Right renal cortex interstitium (tissue), 3 donors: ENCODE results near the gene VAV2. TPM values are rescaled to one million over a fixed set of nuclear protein-coding genes. Genes with fewer than 3 reads are reported as not detected.

Source experiments
- DNase-seq, 3 donors: peaks; one replicate each; pipeline ENCODE4 v3.0.0-alpha.2; 2013; ENCODE audit warnings: low read depth in 3 of 3, low spot score in 2 of 3
- polyA plus RNA-seq, 3 donors: library from polyadenylated mRNA; unstranded; fragments of 120-200 nt; gene quantifications; one replicate each; pipeline ENCODE4 v1.2.1, GENCODE V29; 2013; ENCODE audit not compliant: insufficient read length in 3 of 3

Gene VAV2
- polyA plus RNA-seq, 3 donors, result 34.2 to 34.8 (median 34.8) TPM

DNA sequence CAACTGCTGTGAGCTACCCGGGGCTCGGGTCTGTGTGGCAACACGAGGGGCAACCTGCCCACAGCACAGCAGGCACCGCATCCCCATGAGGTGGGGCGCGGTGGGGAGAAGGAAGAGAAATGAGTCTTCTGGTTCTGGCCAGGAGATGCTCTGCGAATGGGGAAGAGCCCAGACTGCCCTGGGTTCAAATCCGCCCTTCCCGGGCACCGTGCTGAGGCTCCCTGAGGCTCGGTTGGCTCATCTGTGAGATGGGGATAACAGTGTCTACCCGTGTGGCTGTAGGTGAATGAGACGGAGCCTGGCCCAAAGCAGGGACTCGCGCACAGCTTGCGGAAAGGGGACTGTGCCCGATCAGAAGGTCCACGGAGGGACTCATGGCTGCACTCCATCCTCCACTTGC, 123.9 kb downstream of the VAV2 start:
- DNase-seq, result no peak

- no peak for DNase-seq
Measured at GRCh38 chr9:133866946-133867345, 125.2 kb downstream of the VAV2 start.

DNA sequence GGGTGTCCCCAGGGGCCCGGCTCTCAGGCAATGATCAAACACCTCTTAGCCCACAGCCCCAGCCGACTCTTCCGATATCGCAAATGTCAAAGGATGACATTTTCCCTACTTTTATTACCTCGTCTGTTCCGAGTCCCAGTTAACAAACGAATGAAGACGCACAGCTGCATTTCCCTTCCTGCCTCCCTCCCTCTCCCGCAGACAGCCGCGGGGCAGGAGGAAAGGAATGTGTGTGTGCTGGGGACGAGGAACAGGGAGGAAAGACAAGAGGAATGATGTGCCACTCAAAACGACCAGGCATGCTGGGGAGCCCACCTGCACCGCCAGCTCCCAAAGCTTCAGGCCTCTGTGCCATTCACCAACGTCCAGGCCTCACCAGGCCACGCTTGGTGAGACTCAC, 128.1 kb downstream of the VAV2 start:
- DNase-seq, result no peak

- DNase-seq, result no peak
Measured at GRCh38 chr9:133863257-133863592, 128.9 kb downstream of the VAV2 start.

GRCh38 chr9:133862585-133863256, 129.4 kb downstream of the VAV2 start:
- no peak for DNase-seq

- DNase-seq, result no peak
Measured at GRCh38 chr9:133861692-133862091, 130.4 kb downstream of the VAV2 start.

- no peak for DNase-seq
Measured at GRCh38 chr9:133861086-133861485, 131.0 kb downstream of the VAV2 start.

- no peak for DNase-seq
Measured at GRCh38 chr9:133858771-133859170, 133.4 kb downstream of the VAV2 start.

DNA sequence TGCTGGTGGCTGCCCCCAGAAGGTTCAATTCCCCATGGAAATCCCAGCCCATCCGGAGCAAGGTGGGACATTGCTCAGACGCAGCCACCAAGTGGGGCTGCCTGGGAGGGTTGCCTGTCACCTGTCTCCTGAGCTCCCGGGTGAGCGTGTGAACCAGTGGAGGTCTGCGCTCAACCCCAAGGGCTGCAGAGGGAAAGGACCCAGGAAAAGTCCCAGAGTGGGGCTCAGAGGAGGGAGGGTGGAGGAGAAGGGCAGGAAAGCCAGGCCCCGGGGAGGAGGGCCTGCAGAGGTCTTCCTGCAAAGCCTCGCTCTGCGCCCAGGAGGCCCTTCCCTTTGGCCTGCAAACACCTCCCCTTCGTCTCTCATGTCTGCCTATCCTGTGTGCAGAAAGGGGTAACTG, 134.5 kb downstream of the VAV2 start:
- DNase-seq, result no peak

- DNase-seq, result no peak
Measured at GRCh38 chr9:133856798-133857197, 135.3 kb downstream of the VAV2 start.

- DNase-seq, result peak in 1 of 3 donors; percentile 70
Measured at GRCh38 chr9:133855802-133856521, 136.2 kb downstream of the VAV2 start.

GRCh38 chr9:133855371-133855770, 136.8 kb downstream of the VAV2 start:
- no peak for DNase-seq

DNA sequence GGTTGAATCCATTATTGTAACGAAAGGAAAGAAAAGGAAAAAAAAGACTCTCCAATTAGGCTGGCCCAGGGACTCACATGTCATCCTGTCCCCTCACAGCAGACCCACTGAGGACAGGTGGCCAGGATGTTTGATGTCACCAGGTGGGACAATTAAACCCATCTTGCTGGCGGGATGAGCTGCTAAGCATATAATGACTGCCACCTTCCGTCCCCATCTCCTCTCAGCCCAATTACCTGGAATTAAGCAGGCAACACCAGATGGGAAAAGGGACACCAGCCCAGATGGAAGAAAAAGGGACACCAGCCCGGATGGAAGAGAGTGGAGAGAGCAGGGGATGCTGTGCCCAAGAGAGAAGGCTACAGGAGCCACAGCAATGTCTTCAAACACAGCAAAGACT, 137.4 kb downstream of the VAV2 start:
- no peak for DNase-seq

DNA sequence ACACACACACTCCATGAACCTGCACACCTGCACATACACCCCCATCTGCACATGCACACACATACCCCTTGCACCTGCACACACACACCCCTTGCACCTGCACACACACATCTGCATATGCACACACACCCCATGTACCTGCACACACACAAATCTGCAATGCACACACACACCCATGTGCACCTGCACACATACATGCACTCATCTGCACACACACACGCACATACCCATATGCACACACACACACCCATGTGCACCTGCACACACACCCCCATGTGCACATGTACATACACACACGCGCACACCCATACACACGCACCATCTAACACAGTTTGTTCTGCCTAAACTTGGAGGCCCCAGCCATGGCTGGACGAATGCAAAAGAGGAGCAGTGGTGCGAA, 138.1 kb downstream of the VAV2 start:
- DNase-seq, result no peak

- no peak for DNase-seq
Measured at GRCh38 chr9:133853331-133853730, 138.8 kb downstream of the VAV2 start.

DNA sequence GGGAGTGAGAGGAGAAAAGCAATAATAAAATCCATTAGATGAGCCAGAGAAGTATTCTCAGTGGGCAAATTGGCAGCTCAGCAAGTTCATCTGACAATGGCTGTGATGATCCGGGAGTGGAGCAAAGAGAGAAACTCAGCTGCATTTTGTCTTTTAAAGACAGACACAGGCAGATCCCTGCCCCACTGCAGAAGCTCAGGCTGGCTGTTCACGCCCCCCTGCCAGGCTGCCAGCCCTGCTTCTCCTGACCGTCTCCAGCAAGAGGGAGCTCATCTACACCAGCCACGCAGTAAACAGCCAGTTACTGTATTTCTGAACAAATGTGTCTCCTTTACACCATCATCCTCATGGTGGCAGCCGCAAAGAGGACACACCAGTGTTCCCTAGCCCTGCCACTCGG, 139.7 kb downstream of the VAV2 start:
- DNase-seq, result no peak

DNA sequence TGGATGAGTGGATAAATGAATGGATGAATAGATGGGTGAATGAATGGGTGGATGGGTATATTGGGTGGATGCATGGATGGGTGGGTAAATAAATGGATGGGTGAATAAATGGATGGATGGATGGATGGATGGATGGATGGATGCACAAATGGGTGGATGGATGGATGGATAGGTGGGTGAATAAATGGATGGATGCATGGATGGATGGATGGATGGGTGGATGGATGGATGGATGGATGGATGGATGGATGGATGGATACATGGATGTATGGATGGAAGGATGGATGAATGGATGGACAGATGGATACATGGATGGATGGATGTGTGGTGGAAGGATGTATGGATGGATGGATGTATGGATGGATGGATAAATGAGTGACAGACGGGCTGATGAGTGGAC, 140.4 kb downstream of the VAV2 start:
- no peak for DNase-seq

- no peak for DNase-seq
Measured at GRCh38 chr9:133850937-133851336, 141.2 kb downstream of the VAV2 start.

DNA sequence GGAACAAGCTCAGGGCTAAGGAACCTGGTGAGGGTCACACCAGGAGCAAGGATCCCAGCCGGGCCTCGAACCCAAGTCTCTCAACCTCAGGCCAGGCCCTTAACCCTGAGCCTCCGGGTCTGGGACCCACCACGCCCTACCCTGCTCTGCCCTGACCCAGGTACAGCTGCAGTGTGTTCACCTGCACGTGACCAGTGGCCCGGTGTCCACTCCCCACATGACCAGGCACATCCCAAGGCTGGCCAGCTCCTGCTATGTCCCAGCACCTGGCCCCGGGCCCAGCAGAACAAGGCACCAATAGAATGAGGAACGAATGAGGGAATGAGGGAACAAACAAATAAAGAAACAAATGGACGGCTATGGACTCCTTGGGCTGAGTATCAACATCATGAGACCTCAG, 142.0 kb downstream of the VAV2 start:
- no peak for DNase-seq

- DNase-seq, result no peak
Measured at GRCh38 chr9:133849110-133849670, 142.9 kb downstream of the VAV2 start.

DNA sequence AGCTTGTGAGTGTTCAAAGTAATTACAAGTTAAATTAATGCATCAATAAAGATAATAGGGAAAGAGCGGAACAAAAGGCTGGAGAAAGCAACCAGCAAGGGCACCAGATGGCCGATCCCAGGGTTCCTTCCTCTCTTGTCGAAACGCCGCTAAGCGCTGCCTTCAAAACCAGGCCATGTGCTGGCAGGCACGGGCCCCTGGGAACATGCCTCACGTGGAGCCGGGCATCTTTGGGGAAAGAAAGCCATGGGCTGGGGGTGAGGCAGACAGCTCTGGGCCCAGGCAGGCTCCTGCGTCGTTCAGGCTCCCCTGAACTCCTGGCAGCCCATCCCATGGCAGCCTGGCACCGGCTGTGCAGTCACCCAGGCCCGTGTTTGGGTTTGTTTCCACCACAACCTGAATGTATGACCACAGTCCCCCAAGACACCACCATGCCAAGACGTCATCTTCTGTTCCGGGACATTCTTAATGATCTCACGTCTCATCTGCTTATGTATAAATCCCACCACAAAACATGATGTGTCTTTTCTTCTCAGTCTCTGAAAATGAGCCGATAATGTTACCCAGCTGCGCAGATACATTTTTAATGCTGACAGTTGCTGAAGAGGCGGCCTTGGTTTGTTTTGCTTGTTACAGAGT, 143.5 kb downstream of the VAV2 start:
- DNase-seq, result no peak
